Posterior vena cava (tissue), 2 donors: ENCODE measurements around the gene RNASE9. TPM values are rescaled to one million over a fixed set of nuclear protein-coding genes. Genes with fewer than 3 reads are reported as not detected.
"Not testable (repeated sequence)": the region's sequence is repeated elsewhere in the genome, so short reads cannot be mapped to it uniquely, and the experiment has no call there.

Source experiments
- DNase-seq: peaks from one replicate; pipeline ENCODE4 v3.0.0-alpha.2; 2020; ENCODE audit warnings: low spot score
- intact Hi-C, 2 donors: fragments of 100-400 bp; cut with DNase I; formaldehyde crosslinking; loops; one replicate each; pipeline versions ENCODE4 v1.14.1 to v1.14.2; 2022 to 2023
- total RNA-seq, 2 donors: library from RNA; stranded (reverse); fragmentation: NEBNext Ultra II Directional; extraction: Animal tissue kit (Norgen Biotek cat#: 25700); gene quantifications; one replicate each; pipeline ENCODE4 v1.2.1, GENCODE V29; 2021
- donor health status: DM: yes; HTN: yes; CAD: no.
- donor health status: DM: yes; HTN: yes; CAD: no.

The RNASE9 gene
- total RNA-seq, 2 donors from 2014 or later: not detected

- intact Hi-C loops: loop anchor here in 1 of 2 donors (10.0 kb wide), 1 partner anchor 65 kb away; no protein-coding TSS in a partner anchor
These were observed 20.9 kb downstream of the RNASE9 start for GRCh38 chr14:20539906-20540305.

GRCh38 chr14:20530771-20531571, 29.9 kb downstream of the RNASE9 start:
- intact Hi-C loops: loop anchor here in 1 of 2 donors (5.0 to 10.0 kb wide), 2 partner anchors 74 to 129 kb away; no protein-coding TSS in a partner anchor
- peak; percentile 91 for DNase-seq

More at GRCh38 chr14:20539906-20540305, 20.9 kb downstream of the RNASE9 start:
- no peak for DNase-seq

- intact Hi-C loops: loop anchor here in 1 of 2 donors (5.0 to 10.0 kb wide), 2 partner anchors 75 to 128 kb away; no protein-coding TSS in a partner anchor
- DNase-seq: no peak
These were observed 31.0 kb downstream of the RNASE9 start for GRCh38 chr14:20529806-20530205.

GRCh38 chr14:20524027-20524426, 36.8 kb downstream of the RNASE9 start:
- intact Hi-C loops: no loop called here
- DNase-seq: no peak

GRCh38 chr14:20522332-20522731, 38.5 kb downstream of the RNASE9 start:
- intact Hi-C loops: no loop called here
- no peak for DNase-seq

GRCh38 chr14:20516921-20517320, 43.9 kb downstream of the RNASE9 start:
- intact Hi-C loops: no loop called here
- no peak for DNase-seq

- no peak for DNase-seq
- intact Hi-C loops: loop anchor here in 1 of 2 donors (1.0 kb wide), 1 partner anchor 9 kb away; no protein-coding TSS in a partner anchor
These were observed 45.0 kb downstream of the RNASE9 start for GRCh38 chr14:20515846-20516245.

GRCh38 chr14:20512177-20512905, 48.5 kb downstream of the RNASE9 start:
- no peak for DNase-seq
- intact Hi-C loops: no loop called here

- DNase-seq: no peak
- intact Hi-C loops: no loop called here
These were observed 52.5 kb downstream of the RNASE9 start for GRCh38 chr14:20508367-20508766.

GRCh38 chr14:20507537-20507936, 53.3 kb downstream of the RNASE9 start:
- intact Hi-C loops: loop anchor here in 1 of 2 donors (1.0 kb wide), 1 partner anchor 8 kb away; no protein-coding TSS in a partner anchor
- DNase-seq: not testable (repeated sequence)

- intact Hi-C loops: loop anchor here in 1 of 2 donors (1.0 kb wide), 1 partner anchor 9 kb away; no protein-coding TSS in a partner anchor
- not testable (repeated sequence) for DNase-seq
These were observed 54.1 kb downstream of the RNASE9 start for GRCh38 chr14:20506752-20507151.

GRCh38 chr14:20506276-20506675, 54.6 kb downstream of the RNASE9 start:
- DNase-seq, intact Hi-C loops: not testable (repeated sequence)

Other genes with a start within 250 kb of the RNASE9 start
- 10 to 100 TPM; 28.9 to 31.1 TPM for gene CCNB1IP1, start 227.8 kb downstream of the RNASE9 start, total RNA-seq
- 10 to 100 TPM; 11.9 to 15.5 TPM for gene PARP2, start 217.4 kb downstream of the RNASE9 start, total RNA-seq
- 10 to 100 TPM; 36.1 to 38.7 TPM for gene TEP1, start 147.5 kb downstream of the RNASE9 start, total RNA-seq
- 1 to 10 TPM in 1 of 2 donors, under 1 TPM in 1; 0.52 to 1.2 TPM for gene KLHL33, start 124.9 kb downstream of the RNASE9 start, total RNA-seq
- 10 to 100 TPM; 24.4 to 28.7 TPM for gene OSGEP, start 106.2 kb downstream of the RNASE9 start, total RNA-seq
- gene APEX1, start 105.8 kb downstream of the RNASE9 start, total RNA-seq: 10 to 100 TPM; 74.3 to 96.2 TPM
- gene PIP4P1, start 99.6 kb downstream of the RNASE9 start, total RNA-seq: 10 to 100 TPM; 25.3 to 27.5 TPM
- gene PNP, start 91.6 kb downstream of the RNASE9 start, total RNA-seq: 10 to 100 TPM; 17.1 to 34.1 TPM
- gene RNASE10, start 55.5 kb downstream of the RNASE9 start, total RNA-seq: under 1 TPM in 1 of 2 donors, not detected in 1; 0.62 TPM
- not detected for gene RNASE11, start 27.0 kb upstream of the RNASE9 start, total RNA-seq
- not detected for gene RNASE12, start 30.3 kb upstream of the RNASE9 start, total RNA-seq
- gene OR6S1, start 80.6 kb upstream of the RNASE9 start, total RNA-seq: not detected
- gene RNASE4, start 123.5 kb upstream of the RNASE9 start, total RNA-seq: 10 to 100 TPM; 42.3 to 44.3 TPM
- gene ANG, start 127.7 kb upstream of the RNASE9 start, total RNA-seq: 10 to 100 TPM; 11.5 to 18.0 TPM
- gene EDDM3A, start 184.8 kb upstream of the RNASE9 start, total RNA-seq: not detected
- not detected for gene EDDM3B, start 207.4 kb upstream of the RNASE9 start, total RNA-seq
- gene RNASE6, start 220.2 kb upstream of the RNASE9 start, total RNA-seq: 10 to 100 TPM in 1 of 2 donors, 1 to 10 TPM in 1; 7.0 to 16.3 TPM
- gene RNASE1, start 241.8 kb upstream of the RNASE9 start, total RNA-seq: 100 to 1,000 TPM; 222 to 363 TPM